PFSK-1 (cell line): ENCODE measurements around the gene CACNA1B.

Experiments
- REST ChIP-seq, 2 experiments: IDR thresholded peaks; 2 replicates each; pipeline versions ENCODE4 v1.6.1 to v1.8.0; 2011 to 2012; ENCODE audit warnings: low read depth in 2 of 2, low read length in 2 of 2, control low read depth in 1 of 2, inconsistent platforms in 1 of 2, mild to moderate bottlenecking in 1 of 2, moderate library complexity in 1 of 2; ENCODE audit not compliant: insufficient read depth in 1 of 2
- SIN3A ChIP-seq: IDR thresholded peaks from 2 replicates; pipeline ENCODE4 v1.6.1; 2012; ENCODE audit warnings: mild to moderate bottlenecking, low read length, moderate library complexity, borderline replicate concordance; ENCODE audit not compliant: insufficient read depth

GRCh38 chr9:138120511-138121437 lies 243.2 kb downstream of the CACNA1B start:
- TF ChIP-seq SIN3A (no peak), REST (IDR thresholded peaks at IDR 0.05; ENCODE audit: insufficient read depth in 1 of 2, low read depth in 2 of 2, low read length in 2 of 2) (no peak)
